NCI-H460 (cell line): ENCODE results near the gene OSGIN1. TPM values are rescaled to one million over a fixed set of nuclear protein-coding genes. Genes with fewer than 3 reads are reported as not detected.

ENCODE experiments used
- DNase-seq: peaks from one replicate; pipeline ENCODE4 v3.0.0-alpha.2; 2016; ENCODE audit warnings: low read depth; ENCODE audit errors: extremely low read depth
- total RNA-seq: library from RNA; depleted of rRNA; stranded (reverse); fragments of >200 nt; shearing (Covaris generic); gene quantifications from 2 replicates; pipeline ENCODE4 v1.2.3, GENCODE V29; 2014

Gene OSGIN1
- total RNA-seq, 1 experiment from 2014 or later, result 57.5 TPM

DNA sequence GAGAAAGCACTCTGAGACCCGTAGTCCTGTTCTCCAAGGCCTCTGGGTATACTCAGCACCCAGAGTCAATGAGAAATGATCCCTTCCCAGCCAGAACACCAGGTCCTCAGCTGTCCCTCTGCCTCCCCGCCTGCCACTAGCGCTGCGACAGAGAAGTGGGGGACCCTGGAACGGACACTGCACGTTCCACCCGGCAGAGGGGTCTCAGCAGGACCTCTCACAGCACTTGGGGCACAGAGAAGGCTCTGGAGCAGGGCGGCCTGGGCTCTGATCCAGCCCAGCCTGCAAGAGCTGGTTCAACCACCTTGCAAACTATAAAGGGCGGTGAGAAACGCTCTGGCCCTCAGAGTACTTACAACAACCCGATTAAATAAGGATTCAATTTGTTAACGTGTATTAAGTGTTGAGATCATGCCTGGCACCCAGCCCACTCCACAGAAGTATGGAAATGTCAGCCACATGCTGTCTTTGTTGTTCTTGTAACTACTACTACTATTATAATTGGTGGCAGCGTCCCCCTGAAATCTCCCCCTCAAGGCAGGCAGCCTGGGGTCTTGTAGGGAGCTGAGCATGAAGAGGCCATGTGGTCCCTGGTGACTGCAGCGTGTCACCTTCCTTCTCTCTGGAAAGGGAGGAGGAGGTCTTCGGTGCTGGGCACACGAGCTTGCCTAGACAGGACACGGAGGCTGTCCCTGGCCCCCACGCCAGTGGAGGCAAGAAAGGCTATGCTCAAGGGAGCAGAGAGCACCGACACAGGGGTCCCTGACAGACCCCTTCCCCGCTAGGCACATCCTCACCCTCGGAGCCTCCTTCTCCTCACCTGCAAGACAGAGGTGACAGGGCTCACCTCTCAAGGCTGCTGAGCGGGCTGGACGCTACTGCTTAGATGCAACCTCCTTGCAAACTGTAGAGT, 2.4 kb downstream of the OSGIN1 start:
- DNase-seq, result no peak

DNA sequence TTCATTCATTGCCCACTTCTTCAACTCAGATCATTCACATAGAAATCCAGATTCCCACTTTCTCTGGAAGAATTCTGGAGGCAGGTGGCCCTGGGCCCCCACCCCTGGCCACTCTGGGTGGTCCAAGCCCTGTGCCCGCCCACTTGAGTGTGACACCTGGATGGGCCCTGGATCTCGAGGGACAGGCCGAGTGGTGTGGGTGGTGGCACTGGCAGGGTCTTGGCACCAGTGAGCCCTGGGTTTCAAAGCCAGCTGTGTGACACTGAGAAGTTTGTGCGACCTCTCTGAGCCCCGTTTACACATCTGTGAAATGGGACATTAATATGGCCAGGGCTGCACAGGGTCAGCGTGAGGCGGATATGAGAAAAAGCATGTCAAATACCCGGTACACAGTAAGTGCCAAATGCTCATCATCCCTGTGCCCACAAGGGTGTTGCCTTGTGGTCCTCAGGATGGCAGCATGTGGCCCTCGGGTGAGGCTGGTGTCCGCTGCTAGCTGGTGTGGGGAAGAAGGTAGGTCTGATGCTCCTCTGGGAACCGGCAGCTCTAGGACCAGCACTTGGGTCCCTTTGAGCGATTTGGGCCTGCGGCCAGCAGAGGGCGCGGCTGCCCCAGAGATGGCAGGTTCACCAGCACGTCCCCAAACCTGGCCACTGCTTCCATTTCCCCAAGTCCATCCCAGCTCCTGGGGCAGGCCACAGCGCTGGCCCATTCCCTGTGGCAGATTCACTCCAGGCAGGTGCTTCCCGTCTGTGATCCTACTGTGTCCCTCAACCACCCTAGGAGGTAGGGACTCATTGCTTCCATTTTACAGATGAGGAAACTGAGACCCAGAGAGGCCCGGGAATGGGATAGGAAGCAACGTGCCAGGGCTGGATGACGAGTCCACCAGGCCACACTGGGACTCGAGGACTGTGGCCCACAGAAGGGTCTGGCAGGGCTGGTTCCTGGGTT, 3.6 kb downstream of the OSGIN1 start:
- peak; percentile 61 for DNase-seq

DNA sequence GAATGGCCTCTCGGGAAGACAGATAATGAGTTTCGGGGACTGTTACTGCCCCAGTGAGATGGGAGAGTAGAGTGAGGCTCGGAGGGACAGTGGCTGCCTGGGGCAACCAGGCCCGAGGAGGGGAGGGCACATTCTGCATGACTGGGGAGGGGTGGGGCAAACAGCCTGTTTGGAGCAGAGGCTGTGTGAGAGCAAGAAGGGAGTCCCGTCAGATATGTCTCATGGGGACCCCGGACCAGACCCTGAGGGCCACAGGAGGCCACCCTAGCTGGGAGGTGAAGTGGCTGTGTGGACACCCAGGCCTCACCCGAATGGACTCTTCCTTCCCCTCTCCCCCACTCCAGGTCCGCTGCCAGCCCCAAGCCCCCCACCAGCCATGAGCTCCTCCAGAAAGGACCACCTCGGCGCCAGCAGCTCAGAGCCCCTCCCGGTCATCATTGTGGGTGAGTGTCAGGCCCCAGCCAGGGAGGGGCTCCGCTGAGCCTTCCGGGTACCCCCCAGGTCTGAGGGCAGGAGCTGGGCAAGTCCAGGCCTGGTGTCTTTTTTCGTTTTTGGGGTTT, 4.3 kb downstream of the OSGIN1 start:
- no peak for DNase-seq

DNA sequence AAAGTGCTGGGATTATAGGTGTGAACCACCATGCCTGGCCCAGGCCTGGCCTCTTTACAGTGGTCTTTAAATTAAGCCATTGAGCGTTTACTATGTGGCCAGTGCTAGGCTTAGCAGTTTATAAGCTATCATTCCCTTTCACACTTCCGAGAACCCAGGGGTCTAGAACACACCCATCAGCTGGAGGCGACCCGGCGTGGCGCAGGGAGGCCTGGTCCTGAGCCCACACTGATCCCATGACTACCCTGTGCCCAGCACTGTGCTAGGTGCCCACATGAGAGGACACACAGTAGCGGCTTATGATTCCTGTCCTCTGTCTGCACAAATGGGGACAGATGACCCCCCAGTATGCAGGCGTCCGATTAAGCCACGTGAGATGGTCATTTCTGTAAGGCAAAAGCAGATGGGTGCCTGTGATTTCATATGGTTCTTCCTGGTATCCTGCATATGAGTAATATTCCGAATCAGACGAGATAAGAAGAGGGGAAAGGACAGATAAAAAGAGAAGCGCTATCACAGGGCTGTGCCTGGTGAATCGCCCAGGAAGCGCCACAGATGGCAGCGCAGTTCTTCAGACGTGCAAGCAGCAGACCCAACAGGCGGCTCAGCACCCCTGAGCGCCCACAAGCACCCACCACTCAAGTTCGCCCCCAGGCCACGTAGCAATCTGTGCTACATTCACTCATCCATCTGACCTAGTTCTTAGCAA, 5.3 kb downstream of the OSGIN1 start:
- no peak for DNase-seq

DNA sequence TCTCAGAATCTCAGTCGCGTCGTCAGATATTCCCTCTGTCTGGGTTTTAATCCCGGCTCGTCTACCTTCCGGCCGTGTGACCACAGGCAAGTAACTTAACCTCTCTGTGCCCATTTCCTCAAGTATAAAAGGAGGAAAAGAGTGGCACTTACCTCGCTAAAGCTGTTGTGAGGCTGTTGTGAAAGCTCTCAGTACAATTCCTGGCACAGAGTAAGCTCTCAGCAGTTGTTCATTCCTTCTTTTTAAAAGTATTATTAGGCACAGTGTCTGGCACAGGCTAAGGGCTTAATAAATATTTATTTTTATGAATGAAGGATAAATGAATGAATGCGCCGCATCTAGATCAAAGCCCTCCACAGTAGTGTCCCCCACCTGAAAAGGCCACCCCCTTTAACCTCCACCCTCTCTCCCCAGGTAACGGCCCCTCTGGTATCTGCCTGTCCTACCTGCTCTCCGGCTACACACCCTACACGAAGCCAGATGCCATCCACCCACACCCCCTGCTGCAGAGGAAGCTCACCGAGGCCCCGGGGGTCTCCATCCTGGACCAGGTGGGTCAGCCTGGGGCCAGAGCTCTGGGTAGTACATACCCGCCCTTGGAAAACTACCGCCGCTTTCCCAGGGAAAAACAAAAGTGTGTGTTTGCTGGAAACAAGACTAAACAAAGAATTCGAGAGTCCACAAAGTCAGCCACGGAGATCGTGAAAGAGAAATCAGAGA, 6.0 kb downstream of the OSGIN1 start:
- DNase-seq, result no peak

GRCh38 chr16:83959656-83960434, 6.8 kb downstream of the OSGIN1 start:
- DNase-seq, result no peak

DNA sequence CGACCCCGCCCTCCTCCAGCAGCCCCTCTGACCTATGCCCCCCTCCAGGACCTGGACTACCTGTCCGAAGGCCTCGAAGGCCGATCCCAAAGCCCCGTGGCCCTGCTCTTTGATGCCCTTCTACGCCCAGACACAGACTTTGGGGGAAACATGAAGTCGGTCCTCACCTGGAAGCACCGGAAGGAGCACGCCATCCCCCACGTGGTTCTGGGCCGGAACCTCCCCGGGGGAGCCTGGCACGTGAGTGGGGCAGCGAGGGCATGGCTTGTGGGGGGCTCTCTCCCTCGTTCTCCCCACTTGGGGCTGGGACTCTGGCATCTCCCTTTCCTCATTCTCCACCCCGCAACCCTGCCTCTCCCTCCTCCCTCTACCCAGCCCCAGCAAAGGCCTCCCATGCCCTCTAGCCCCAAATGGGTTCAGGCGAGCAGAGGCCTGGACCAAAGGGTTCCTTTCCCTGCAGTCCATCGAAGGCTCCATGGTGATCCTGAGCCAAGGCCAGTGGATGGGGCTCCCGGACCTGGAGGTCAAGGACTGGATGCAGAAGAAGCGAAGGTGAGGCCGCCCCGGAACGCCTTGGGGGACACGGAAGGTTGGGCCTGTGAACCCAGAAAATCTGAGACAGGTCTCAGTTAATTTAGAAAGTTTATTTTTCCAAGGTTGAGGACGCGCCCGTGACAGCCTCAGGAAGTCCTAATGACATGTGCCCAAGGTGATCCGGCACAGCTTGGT, 7.6 kb downstream of the OSGIN1 start:
- DNase-seq, result no peak

DNA sequence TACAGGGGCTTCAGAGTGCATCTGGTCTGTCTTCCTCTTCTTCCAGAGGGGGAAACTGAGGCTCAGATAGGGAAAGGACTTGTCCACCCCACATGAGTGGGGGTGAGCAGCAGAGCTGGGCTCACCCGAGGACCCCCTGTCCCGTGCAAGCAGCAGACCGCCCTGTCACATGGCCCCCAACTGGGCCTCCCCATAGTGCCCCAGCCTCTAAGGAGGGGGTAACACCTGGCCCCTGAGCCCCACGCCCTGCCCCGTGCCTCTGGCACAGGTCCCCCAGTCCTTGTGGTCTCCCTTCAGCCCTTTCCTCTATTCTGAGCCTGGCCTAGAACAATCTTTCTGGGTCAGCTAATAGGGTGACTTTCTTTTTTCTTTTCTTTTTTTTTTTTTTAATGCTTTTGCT, 8.6 kb downstream of the OSGIN1 start:
- DNase-seq, result no peak

DNA sequence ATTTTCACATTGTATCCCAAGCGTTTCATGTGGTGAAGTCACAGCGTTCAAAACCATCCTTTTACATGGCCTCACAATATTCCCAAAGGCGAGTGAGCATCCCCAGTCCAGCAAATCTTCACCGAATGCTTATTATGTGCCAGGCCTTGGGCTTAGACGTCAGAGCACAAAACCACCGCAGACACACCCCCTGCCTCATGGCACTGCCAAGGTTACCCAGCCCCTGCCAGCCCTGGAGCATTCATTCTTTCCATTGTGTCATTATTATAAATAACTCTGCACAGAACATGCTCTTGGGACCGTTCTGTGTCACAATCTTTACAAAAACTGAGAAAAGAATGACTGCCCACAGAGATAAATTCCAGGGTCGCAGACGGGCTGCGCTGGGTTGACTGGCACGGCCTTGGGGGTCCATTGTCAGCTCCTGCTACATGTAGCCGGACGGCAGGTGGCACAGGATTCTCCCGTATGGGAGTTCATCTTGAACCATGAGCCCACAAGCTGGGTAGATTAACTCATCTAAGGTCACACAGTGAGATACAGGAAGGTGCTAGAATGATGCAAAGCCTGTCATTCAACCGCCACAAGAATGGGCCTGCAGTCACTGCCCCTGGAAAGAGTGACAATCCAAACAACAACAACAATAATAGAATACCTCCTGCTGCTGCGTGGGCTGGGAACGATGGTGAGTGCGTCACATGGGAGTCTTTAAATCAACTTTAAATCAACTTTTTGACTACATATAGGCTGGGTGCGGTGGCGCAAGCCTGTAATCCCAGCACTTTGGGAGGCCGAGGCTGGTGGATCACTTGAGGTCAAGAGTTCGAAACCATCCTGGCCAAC, 10.5 kb downstream of the OSGIN1 start:
- no peak for DNase-seq

DNA sequence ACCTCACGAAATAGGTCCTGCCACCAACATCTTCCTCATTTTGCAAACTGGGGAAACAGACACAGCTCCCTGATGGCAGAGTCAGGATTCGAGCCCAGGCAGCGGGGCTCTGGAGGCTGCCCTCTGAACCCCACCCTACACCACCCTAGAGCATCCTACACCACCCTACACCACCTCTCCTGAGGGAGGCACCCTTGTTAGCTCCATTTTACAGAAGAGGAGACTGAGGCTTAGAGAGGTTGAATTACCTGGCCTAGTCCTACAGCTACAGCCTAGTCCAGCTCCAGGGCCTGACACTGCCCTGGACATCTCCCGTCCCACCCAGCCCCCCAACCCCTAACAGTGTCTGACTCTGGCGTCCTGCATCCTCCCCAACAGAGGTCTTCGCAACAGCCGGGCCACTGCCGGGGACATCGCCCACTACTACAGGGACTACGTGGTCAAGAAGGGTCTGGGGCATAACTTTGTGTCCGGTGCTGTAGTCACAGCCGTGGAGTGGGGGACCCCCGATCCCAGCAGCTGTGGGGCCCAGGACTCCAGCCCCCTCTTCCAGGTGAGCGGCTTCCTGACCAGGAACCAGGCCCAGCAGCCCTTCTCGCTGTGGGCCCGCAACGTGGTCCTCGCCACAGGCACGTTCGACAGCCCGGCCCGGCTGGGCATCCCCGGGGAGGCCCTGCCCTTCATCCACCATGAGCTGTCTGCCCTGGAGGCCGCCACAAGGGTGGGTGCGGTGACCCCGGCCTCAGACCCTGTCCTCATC, 11.8 kb downstream of the OSGIN1 start:
- DNase-seq, result no peak

- DNase-seq, result no peak
Measured at GRCh38 chr16:83965444-83966152, 12.6 kb downstream of the OSGIN1 start.

DNA sequence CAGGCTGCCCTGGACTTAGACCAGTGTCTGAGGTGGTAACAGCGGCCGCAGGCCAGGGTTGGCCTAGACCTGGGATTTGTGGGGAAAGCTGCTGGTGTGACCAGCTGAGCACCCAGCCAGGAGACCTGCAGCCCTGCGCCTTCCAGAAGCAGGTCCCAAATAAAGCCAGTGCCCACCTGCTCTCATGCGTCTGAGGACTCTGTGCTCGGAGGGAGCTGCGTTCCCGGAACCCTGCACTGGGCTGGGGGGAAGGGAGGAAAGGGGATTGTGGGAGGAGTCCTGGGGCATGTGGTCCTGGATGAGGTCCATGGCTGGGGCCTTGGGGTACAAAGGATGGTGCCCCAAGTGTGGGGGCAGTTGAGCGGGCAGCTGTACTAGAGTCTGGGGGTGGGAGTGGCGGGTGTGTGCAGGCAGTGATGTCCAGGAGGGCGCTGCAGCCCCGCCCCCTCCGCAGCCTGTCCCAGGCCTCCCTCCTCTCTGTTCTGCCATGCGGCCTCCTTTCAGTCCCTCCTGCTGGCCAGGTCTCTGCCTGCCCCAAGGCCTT, 13.2 kb downstream of the OSGIN1 start:
- no peak for DNase-seq

DNA sequence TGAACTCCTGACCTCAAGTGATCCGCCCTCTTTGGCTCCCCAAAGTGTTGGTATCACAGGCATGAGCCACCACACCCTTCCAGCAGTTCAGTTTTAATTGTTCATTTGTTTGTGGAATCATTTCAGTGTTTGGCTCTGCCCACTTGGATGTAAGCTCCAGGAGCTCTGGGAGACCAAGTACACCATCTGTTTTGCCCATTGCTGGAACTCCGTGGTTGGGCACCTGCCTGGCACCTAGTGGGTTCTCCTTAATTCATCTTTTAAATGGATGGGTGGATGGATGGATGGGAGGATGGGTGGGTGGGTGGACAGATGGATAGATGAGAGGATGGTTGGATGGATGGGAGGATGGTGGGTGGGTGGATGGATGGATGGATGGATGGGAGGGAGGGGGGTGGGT, 14.1 kb downstream of the OSGIN1 start:
- DNase-seq, result no peak

- DNase-seq, result no peak
Measured at GRCh38 chr16:83967838-83968305, 14.8 kb downstream of the OSGIN1 start, which contains the start of gene NECAB2. Gene NECAB2 (plus strand): TSS chr16:83968244. CDS start chr16:83968649, 405 bp downstream.

DNA sequence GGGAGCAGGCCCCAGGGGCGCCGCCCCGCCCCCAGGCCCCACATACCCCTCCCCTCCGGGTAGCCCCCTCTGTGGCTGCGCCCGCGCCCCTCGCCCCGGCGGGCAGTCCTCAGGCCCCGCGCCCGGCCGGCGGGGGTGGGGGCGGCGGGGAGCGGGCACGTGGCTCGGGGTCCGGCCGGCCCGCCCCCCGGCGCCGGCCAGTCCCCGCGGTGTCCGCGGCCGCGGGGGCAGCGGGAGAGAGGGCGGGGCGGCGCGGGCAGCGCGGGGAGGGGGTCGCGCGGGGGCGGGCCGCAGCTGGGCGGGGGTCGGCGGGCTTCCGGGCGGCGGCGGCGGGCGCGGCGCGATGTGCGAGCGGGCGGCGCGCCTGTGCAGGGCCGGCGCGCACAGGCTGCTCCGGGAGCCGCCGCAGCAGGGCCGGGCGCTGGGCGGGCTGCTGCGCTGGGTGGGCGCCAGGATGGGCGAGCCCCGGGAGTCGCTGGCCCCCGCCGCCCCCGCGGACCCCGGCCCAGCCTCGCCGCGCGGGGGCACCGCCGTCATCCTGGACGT, 15.3 kb downstream of the OSGIN1 start:
- DNase-seq, result no peak
